ENCODE results near the gene VPS54. TPM values are rescaled to one million over a fixed set of nuclear protein-coding genes. Genes with fewer than 3 reads are reported as not detected.

Gene VPS54
- total RNA-seq, 1 donor from 2014 or later: 12.6 TPM

Other genes starting within 250 kb of the VPS54 start
- gene UGP2, start 177.5 kb downstream of the VPS54 start, total RNA-seq: 87.8 TPM
- gene PELI1, start 125.0 kb upstream of the VPS54 start, total RNA-seq: 55.0 TPM